ENCODE results near the gene SMYD1. TPM values are rescaled to one million over a fixed set of nuclear protein-coding genes. Genes with fewer than 3 reads are reported as not detected.

Gene SMYD1
- total and polyA plus RNA-seq, 4 donors, result under 0.01 to 0.42 (median 0.06) TPM; not detected in 1

DNA sequence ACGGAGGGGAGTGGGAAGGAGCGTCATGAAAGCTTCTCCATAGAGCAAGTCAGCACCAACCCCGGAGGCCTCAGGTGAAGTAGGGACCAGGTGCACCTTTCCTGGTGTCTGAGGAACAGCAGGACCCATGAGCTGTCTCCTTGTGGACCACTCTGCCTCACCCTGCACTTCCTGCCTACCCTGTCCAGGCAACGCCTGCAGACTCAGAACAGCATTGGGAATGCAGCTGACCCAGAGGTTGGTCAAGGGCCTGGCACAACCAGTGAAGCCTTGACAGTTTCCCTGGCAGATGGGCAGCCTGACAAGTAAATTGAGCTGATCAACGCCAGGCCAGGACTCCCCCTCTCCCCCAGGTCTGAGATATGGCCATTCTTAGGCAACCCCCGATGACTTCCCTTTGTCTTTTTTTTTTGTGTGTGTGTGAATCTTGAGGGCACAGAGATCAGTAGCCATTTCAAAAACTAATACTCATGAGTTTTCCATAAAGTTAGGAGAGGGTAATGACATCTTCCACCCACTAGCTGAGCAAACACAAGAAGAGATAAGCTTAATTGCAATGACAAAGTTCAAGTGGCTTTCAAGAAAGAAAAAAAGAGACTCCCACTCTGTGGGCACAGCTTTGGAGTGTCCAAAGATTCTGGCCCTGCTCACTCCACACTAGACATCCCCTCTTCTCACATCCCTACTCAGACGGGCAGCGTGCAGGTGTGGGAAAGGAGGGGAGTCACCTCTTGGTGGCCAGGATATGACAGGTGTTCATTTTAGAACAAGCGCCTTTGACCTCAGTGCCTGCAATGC is 63.8 kb downstream of the SMYD1 start:
- Histone ChIP-seq H3K4me1 (ENCODE audit: control insufficient read depth, insufficient read depth, low read length) (no peaks in the 10 kb centered on the region), H3K27ac (ENCODE audit: low read depth, low read length) (no peak overlapping the region), H3K36me3 (ENCODE audit: control insufficient read depth, insufficient read depth, low read length) (no peaks in the 10 kb centered on the region), H3K4me3 (ENCODE audit: low read depth, low read length) (no peak overlapping the region), H3K27me3 (ENCODE audit: control insufficient read depth, insufficient read depth, low read length) (no peaks in the 10 kb centered on the region), H3K9me3 (ENCODE audit: control insufficient read depth, insufficient read depth, low read length) (no peaks in the 10 kb centered on the region)
- WGBS (ENCODE audit: insufficient coverage), result 85% methylated on average over 5 of the region's 9 CpGs
- no peak for DNase-seq (ENCODE audit: low read depth in 4 of 6, low spot score in 6 of 6)

DNA sequence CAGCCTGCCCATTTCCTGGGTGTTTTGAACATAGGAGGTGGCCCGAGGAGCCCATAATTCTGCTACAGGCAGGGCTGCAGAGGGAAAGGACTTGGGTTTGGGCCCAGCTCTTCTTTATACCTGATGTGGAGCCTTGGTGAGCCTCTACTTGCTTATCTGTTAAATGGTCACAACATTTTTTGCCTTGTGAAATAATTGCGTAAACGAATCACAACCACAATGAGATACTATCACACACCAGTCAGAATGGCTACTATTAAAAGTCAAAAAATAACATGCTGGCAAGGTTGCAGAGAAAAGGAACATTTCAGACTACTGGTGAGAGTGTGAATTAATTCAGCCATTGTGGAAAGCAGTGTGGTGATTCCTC is 64.4 kb downstream of the SMYD1 start:
- Histone ChIP-seq H3K4me3 (ENCODE audit: low read depth, low read length) (no peak overlapping the region), H3K9me3 (ENCODE audit: control insufficient read depth, insufficient read depth, low read length) (no peaks in the 10 kb centered on the region), H3K27me3 (ENCODE audit: control insufficient read depth, insufficient read depth, low read length) (no peaks in the 10 kb centered on the region), H3K36me3 (ENCODE audit: control insufficient read depth, insufficient read depth, low read length) (no peaks in the 10 kb centered on the region), H3K27ac (ENCODE audit: low read depth, low read length) (no peak overlapping the region), H3K4me1 (ENCODE audit: control insufficient read depth, insufficient read depth, low read length) (no peaks in the 10 kb centered on the region)
- DNase-seq (ENCODE audit: low read depth in 4 of 6, low spot score in 6 of 6), result no peak
- 100% methylated on average over 1 of the region's 3 CpGs for WGBS (ENCODE audit: insufficient coverage)

DNA sequence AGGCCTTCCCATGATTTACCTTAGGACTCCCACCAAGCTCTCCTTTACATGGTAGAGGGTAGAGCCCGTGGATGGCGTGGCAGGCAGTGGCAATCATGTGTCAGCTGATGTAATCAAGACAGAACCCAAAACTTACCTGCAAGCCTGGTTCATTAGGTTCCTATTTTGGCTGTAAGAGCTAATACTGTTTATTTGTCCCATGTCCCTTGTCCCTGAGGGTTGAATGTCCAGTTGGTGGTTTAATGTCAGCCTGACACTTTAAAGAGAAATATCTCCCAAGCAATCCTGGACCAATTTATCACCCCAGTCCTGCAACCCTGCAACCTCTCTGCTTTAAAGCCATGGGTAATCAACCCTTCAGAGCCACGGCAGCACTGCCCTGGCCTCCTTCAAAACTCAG is 66.2 kb downstream of the SMYD1 start:
- Histone ChIP-seq H3K27me3 (ENCODE audit: control insufficient read depth, insufficient read depth, low read length) (no peaks in the 10 kb centered on the region), H3K4me1 (ENCODE audit: control insufficient read depth, insufficient read depth, low read length) (no peaks in the 10 kb centered on the region), H3K4me3 (ENCODE audit: low read depth, low read length) (no peak overlapping the region), H3K9me3 (ENCODE audit: control insufficient read depth, insufficient read depth, low read length) (no peaks in the 10 kb centered on the region), H3K36me3 (ENCODE audit: control insufficient read depth, insufficient read depth, low read length) (no peaks in the 10 kb centered on the region), H3K27ac (ENCODE audit: low read depth, low read length) (no peak overlapping the region)
- no peak for DNase-seq (ENCODE audit: low read depth in 4 of 6, low spot score in 6 of 6)
- WGBS (ENCODE audit: insufficient coverage), result 80% methylated on average over 1 of the region's 3 CpGs

GRCh38 chr2:88136817-88137216 is 69.2 kb downstream of the SMYD1 start:
- 79% methylated on average over 3 of the region's 4 CpGs for WGBS (ENCODE audit: insufficient coverage)

GRCh38 chr2:88137833-88138232 is 70.2 kb downstream of the SMYD1 start:
- Histone ChIP-seq H3K4me3 (ENCODE audit: low read depth, low read length) (no peak overlapping the region), H3K27ac (ENCODE audit: low read depth, low read length) (no peak overlapping the region), H3K27me3 (ENCODE audit: control insufficient read depth, insufficient read depth, low read length) (no peaks in the 10 kb centered on the region), H3K4me1 (ENCODE audit: control insufficient read depth, insufficient read depth, low read length) (no peaks in the 10 kb centered on the region), H3K9me3 (ENCODE audit: control insufficient read depth, insufficient read depth, low read length) (no peaks in the 10 kb centered on the region), H3K36me3 (ENCODE audit: control insufficient read depth, insufficient read depth, low read length) (no peaks in the 10 kb centered on the region)
- WGBS (ENCODE audit: insufficient coverage), result 95% methylated on average over 3 of the region's 4 CpGs
- no peak for DNase-seq (ENCODE audit: low read depth in 4 of 6, low spot score in 6 of 6)

More at GRCh38 chr2:88136817-88137216, 69.2 kb downstream of the SMYD1 start:
- Histone ChIP-seq H3K4me3 (ENCODE audit: low read depth, low read length) (no peak overlapping the region), H3K36me3 (ENCODE audit: control insufficient read depth, insufficient read depth, low read length) (no peaks in the 10 kb centered on the region), H3K4me1 (ENCODE audit: control insufficient read depth, insufficient read depth, low read length) (no peaks in the 10 kb centered on the region), H3K27ac (ENCODE audit: low read depth, low read length) (no peak overlapping the region), H3K27me3 (ENCODE audit: control insufficient read depth, insufficient read depth, low read length) (no peaks in the 10 kb centered on the region), H3K9me3 (ENCODE audit: control insufficient read depth, insufficient read depth, low read length) (no peaks in the 10 kb centered on the region)
- no peak for DNase-seq (ENCODE audit: low read depth in 4 of 6, low spot score in 6 of 6)

- Histone ChIP-seq H3K4me1 (ENCODE audit: control insufficient read depth, insufficient read depth, low read length) (no peaks in the 10 kb centered on the region), H3K27ac (ENCODE audit: low read depth, low read length) (no peak overlapping the region)
- no CpG with 5 or more reads among the region's 2 CpGs for WGBS (ENCODE audit: insufficient coverage)
These were observed 71.6 kb downstream of the SMYD1 start for GRCh38 chr2:88139203-88139702.

DNA sequence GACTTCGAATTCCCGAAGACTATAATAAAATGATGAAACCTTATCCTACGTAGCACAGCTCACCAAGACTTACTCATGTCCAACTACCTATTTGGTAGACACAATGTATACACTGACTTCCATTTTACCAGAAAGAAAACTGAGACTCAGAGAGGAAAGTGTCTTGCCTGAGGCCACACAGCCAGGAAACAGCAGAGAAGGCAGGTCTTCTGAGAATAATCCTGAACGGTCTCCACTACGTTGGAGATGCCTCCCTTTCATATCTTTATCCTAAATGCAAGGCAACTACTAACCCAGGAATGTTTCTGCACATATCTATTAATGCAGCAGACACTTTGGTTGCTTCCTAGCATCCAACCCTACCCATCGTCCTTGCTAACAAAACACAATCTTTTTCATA is 72.2 kb downstream of the SMYD1 start:
- Histone ChIP-seq H3K9me3 (ENCODE audit: control insufficient read depth, insufficient read depth, low read length) (no peaks in the 10 kb centered on the region), H3K36me3 (ENCODE audit: control insufficient read depth, insufficient read depth, low read length) (no peaks in the 10 kb centered on the region), H3K4me1 (ENCODE audit: control insufficient read depth, insufficient read depth, low read length) (no peaks in the 10 kb centered on the region), H3K27ac (ENCODE audit: low read depth, low read length) (no peak overlapping the region), H3K27me3 (ENCODE audit: control insufficient read depth, insufficient read depth, low read length) (no peaks in the 10 kb centered on the region), H3K4me3 (ENCODE audit: low read depth, low read length) (no peak overlapping the region)
- WGBS (ENCODE audit: insufficient coverage), result 63% methylated on average over 2 of the region's 6 CpGs
- DNase-seq (ENCODE audit: low read depth in 4 of 6, low spot score in 6 of 6), result no peak

More at GRCh38 chr2:88139203-88139702, 71.6 kb downstream of the SMYD1 start:
- Histone ChIP-seq H3K9me3 (ENCODE audit: control insufficient read depth, insufficient read depth, low read length) (no peaks in the 10 kb centered on the region), H3K36me3 (ENCODE audit: control insufficient read depth, insufficient read depth, low read length) (no peaks in the 10 kb centered on the region), H3K27me3 (ENCODE audit: control insufficient read depth, insufficient read depth, low read length) (no peaks in the 10 kb centered on the region), H3K4me3 (ENCODE audit: low read depth, low read length) (no peak overlapping the region)
- DNase-seq (ENCODE audit: low read depth in 4 of 6, low spot score in 6 of 6), result no peak

DNA sequence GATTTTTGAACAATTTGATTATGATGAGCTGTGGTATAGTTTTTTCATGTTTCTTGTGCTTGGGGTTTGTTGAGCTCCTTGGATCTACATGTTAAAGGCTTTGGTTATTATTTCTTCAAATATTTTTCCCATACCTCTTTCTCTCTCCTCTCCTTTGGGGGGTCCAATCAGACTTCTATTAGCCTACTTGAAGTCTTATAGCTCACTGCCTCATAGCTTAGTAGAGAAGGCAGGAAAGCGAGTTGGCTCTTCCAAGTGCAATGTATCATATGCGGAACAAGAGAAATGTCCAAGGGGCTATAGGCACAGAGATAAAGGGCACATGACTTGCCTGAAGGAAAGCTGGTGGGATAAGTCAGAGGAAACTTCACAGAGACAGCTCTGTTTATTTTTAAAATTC is 74.3 kb downstream of the SMYD1 start:
- WGBS (ENCODE audit: insufficient coverage), result 100% methylated on average over 2 of the region's 2 CpGs
- Histone ChIP-seq H3K27ac (ENCODE audit: low read depth, low read length) (no peak overlapping the region), H3K4me1 (ENCODE audit: control insufficient read depth, insufficient read depth, low read length) (no peaks in the 10 kb centered on the region), H3K27me3 (ENCODE audit: control insufficient read depth, insufficient read depth, low read length) (no peaks in the 10 kb centered on the region), H3K9me3 (ENCODE audit: control insufficient read depth, insufficient read depth, low read length) (no peaks in the 10 kb centered on the region), H3K36me3 (ENCODE audit: control insufficient read depth, insufficient read depth, low read length) (no peaks in the 10 kb centered on the region), H3K4me3 (ENCODE audit: low read depth, low read length) (no peak overlapping the region)
- DNase-seq (ENCODE audit: low read depth in 4 of 6, low spot score in 6 of 6), result no peak

- Histone ChIP-seq H3K36me3 (ENCODE audit: control insufficient read depth, insufficient read depth, low read length) (no peaks in the 10 kb centered on the region), H3K4me1 (ENCODE audit: control insufficient read depth, insufficient read depth, low read length) (no peaks in the 10 kb centered on the region), H3K27me3 (ENCODE audit: control insufficient read depth, insufficient read depth, low read length) (no peaks in the 10 kb centered on the region), H3K27ac (ENCODE audit: low read depth, low read length) (no peak overlapping the region), H3K9me3 (ENCODE audit: control insufficient read depth, insufficient read depth, low read length) (peaks cover 6% of the 10 kb centered on the region), H3K4me3 (ENCODE audit: low read depth, low read length) (no peak overlapping the region)
- WGBS (ENCODE audit: insufficient coverage), result 82% methylated on average over 1 of the region's 1 CpG
- no peak for DNase-seq (ENCODE audit: low read depth in 4 of 6, low spot score in 6 of 6)
These were observed 76.6 kb downstream of the SMYD1 start for GRCh38 chr2:88144271-88144670.

- Histone ChIP-seq H3K4me3 (ENCODE audit: low read depth, low read length) (no peak overlapping the region), H3K4me1 (ENCODE audit: control insufficient read depth, insufficient read depth, low read length) (no peaks in the 10 kb centered on the region), H3K27ac (ENCODE audit: low read depth, low read length) (no peak overlapping the region), H3K36me3 (ENCODE audit: control insufficient read depth, insufficient read depth, low read length) (no peaks in the 10 kb centered on the region), H3K27me3 (ENCODE audit: control insufficient read depth, insufficient read depth, low read length) (no peaks in the 10 kb centered on the region), H3K9me3 (ENCODE audit: control insufficient read depth, insufficient read depth, low read length) (peaks cover 7% of the 10 kb centered on the region)
- 93% methylated on average over 6 of the region's 10 CpGs for WGBS (ENCODE audit: insufficient coverage)
- DNase-seq (ENCODE audit: low read depth in 4 of 6, low spot score in 6 of 6), result no peak
These were observed 77.4 kb downstream of the SMYD1 start for GRCh38 chr2:88144914-88145497.

Measured in spinal cord (tissue), 10 donors.